Activated gamma-delta T cell treated with Interleukin-2 at 50 U/mL for 16 hours (primary cell): ENCODE measurements around the gene CMTM7.
"Not testable (repeated sequence)": the region's sequence is repeated elsewhere in the genome, so short reads cannot be mapped to it uniquely, and the experiment has no call there.

Source experiments
- DNase-seq: peaks from one replicate; pipeline ENCODE4 v3.0.0-alpha.2; 2020

Gene CMTM7

DNA sequence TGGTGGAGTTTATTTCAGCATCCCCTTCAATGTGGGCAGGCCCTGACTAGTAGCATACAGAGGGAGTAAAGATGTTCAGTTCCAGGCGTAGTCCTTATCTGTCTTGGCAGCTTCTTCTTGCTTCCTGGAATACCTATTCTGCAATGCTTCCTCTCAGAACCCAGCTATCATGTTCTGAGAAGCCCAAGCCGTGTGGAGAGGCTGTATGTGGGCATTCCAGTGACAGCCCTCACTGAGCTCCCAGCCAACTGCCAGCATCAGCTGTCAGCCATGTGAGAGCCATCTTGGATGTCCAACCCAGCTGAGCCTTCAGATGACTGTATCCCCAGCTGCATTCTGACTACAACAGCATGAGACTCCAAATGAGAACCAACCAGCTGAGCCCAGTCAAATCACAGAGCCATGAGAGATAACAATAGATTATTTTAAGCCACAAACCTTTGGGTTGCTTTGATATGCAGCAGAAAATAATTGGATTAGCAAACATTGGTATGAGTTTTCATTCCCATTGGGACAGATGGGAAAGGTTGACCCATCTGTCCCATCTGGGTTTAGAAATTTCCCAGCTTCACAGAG lies 8.4 kb upstream of the CMTM7 start:
- DNase-seq = no peak

DNA sequence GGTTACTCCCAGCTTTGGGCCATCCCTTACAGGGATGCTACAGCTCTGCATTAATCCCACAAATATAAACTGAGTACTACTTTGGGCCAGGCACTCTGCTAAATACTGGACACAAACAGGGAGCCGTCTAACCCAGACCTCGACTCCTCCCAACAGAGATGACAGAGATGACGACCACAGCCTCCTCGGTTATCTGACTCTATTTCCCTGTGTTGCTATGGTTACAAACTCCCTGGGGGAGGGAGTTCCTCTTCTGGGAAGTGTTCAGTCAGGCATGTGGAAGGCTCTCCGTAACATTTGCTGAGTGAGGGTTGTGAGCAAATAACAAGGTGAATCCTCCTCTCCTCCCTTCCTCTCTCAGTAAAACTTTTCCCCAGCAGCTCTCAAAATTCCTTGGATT lies 6.7 kb upstream of the CMTM7 start:
- DNase-seq = no peak

DNA sequence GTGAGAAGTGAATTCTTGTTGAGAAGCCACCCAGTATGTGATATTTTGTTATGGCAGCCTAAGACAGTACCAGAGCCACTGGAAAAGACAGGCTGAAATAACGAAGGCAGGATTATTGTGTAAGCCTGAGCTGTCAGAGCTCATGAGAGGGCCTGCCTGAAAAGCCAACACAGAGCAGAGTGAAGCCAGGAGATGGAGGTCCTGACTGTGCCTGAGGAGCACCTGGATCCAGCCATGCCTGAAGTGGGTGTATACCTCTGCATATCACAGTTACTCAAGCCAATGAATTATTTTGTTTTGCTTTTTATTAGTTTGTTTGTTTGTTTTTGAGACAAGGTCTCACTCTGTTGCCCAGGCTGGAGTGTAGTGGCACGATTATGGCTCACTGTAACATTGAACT lies 4.1 kb upstream of the CMTM7 start:
- DNase-seq = no peak

DNA sequence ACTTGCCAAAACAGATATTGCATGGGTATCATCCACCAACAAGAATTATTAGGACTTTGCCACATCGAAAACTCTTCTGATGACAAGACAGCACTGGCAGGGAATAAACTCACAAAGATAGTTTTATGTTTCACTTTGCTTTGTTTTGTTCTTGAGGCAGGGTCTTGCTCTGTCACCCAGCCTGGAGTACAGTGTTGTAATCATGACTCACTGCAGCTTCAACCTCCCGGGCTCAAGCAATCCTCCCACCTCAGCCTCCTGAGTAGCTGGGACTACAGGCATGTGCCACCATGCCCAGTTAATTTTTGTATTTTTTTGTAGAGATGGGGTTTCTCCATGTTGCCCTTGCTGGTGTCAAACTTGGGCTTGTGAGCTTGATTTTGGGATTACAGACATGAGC lies 2.1 kb upstream of the CMTM7 start:
- not testable (repeated sequence) for DNase-seq

DNA sequence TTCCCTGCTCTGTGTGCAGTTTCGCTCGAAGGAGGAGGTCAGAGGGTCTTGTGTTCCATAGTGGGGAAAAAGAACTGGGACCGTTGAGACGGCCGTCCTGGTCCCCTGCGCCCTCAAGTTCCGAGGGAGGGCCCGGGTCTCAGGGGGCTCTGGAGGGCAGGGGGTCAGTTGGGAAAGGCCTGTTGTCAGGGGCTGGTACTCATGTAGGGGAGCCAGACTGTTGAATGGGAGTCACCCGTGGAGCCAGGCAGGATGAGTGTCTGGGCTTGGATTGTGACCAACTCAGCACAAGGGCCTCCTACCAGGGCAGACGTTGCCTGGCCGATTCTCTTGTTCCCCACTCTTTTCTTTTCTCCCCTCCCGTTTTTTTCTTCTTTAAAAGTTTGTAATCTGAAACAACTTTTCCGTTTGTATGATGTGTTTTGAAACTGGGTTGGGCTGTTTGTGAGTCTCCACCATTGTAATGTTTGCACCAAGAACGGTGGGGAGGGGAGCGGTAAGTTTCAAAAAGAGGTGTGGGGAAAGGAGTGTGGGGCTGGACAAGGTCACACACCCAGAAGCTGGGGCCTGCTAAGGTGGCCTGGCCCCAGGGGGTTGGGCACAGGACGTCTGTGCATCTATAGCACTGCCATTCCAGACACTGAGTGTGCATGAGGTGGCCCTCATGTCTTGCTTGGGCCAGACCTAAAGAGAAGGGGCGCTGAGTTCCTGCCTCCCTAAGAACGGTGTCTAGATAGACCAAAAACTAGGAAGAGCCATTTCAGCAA lies 1.1 kb downstream of the CMTM7 start:
- no peak for DNase-seq

GRCh38 chr3:32395496-32395895 lies 3.8 kb downstream of the CMTM7 start:
- DNase-seq = no peak

GRCh38 chr3:32397941-32398340 lies 6.3 kb downstream of the CMTM7 start:
- DNase-seq = no peak

- DNase-seq = no peak
Observed at GRCh38 chr3:32398531-32398930, 6.9 kb downstream of the CMTM7 start.

DNA sequence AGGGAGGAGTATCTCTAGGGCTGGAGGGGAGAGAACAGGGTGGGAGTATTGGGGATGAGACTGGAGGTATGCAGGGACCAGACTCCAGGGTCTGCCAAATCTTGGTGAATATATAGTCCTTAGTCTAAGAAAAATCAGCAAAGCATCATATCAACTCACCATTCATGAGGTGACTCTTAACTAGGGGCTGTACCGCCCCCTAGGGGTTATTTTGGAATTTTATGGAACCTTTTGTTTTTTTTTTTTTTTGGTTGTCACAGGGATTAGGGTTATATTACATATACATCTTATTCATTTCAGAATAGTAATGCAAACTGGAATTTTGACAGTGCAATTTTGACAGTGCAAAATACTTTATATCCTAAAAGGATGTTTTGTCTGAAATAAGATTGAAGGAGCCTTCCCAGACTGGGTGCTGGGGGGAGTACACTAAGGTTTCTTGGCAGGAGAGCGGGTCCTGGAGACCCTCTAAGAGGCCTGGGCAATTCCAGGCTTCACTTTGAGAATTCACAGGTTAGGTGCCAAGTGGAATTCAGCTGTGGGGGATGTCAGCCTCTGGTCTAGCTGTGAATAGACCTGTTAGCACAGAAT lies 7.5 kb downstream of the CMTM7 start:
- DNase-seq = peak; percentile 47

GRCh38 chr3:32401126-32401525 lies 9.5 kb downstream of the CMTM7 start:
- DNase-seq = no peak

GRCh38 chr3:32401556-32402081 lies 10.0 kb downstream of the CMTM7 start:
- peak; percentile 61 for DNase-seq

DNA sequence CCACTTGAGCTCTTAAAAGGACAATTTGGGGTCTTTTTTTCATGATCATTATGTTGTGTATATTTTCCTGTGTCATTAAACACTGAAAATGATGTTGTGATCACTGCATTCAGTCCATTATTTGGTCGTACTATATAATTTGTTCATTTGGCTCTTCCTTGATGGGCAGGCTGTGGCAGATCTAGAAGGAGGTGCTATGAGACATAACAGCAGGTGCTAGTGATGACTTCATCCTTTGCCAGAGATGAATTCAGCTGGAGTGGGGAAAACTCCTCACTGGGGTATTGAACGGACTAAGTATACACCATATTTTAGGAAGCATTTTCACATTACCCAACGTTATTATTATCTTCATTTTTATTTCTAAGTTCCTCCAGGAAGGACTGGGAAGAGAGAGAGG lies 12.0 kb downstream of the CMTM7 start:
- DNase-seq = no peak

DNA sequence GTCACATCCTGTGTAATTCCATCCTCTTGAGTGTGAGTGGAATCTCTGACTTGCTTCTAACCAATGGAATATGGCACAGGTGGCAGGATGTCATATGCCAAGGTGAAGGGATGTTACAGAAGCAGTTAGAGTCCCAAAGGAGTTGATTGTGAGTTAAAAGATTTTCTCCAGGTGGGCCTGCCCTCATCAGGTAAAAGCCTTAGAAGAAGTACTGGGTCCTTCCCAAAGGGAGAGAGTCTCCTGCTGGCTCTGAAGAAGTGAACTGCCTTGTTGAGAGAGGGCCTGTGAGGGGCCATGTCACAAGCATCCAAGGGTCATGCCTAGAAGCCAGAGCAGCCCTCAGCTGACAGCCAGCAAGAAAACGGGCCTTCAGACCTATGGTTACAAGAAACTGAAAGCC lies 13.1 kb downstream of the CMTM7 start:
- DNase-seq = no peak

- DNase-seq = no peak
Observed at GRCh38 chr3:32405155-32405554, 13.5 kb downstream of the CMTM7 start.

DNA sequence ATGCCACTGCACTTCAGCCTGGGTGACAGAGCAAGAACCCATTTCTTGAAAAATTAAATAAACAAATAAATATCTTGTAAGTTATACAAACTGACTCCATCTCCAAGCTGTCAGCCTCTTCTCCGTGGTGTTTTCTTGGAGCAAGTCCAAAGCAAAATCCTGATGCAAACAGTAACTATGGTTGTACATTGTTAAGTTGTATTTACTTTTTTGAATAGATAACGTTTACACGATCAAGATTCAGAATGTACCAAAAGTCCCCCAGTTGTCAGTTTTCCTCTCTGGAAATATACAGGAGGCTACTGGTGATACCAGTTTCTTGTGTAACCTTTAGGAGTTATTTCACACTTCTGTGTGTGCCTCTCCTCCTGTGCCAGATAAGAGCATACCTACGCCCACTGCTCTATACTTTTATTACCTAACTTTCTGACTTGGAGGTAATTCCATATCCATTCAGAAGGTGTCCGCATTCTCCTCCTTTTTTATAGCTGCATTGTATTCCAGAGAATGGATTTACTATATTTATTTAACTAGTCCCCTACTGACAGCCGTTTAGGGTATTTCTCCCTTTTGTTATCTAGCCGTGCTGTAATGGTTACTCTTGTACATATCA lies 14.2 kb downstream of the CMTM7 start:
- DNase-seq = no peak

GRCh38 chr3:32406486-32407408 lies 15.1 kb downstream of the CMTM7 start:
- DNase-seq = no peak

DNA sequence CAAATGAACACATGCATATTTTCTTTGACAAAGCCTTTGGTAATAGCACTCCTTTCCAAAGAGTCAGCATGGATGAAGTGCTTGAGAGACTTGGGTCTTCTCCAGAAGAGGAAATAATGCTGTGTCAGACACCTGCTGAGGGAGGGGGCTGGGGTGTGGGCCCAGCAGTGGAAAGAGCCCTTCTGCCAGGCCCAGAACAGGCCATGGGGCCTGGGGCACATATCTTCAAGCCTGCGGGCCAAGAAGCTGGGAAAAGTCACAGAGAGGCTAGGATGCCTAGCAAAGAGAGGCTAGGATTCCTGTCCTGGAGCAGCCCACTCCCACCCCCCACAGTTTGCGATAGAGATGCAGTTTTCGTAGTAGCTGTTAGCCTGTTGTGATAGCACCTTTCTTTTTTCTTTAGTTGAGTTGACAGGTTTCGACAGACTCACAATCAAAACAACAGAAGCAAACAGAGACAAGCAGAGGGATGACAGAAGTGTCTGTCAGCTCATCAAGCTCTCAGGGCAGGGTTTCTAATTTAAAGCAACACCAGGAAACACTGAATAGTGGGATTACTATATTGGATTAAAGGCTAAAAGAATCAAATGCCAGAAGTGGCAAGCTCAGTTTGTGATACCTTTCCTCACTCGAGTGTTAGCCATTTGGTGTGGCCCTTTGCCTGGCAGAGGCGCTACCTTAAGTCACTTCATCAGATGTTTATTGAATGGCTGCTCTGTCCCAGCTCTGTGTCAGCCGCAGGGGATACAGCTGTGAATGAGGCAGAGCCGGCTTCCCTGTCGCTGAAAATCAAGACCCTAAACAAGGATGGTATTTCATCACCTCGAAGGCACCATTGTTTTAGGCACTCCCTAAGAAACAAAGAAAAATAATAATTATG lies 19.0 kb downstream of the CMTM7 start:
- no peak for DNase-seq

- DNase-seq = no peak
Observed at GRCh38 chr3:32411442-32411841, 19.8 kb downstream of the CMTM7 start.

DNA sequence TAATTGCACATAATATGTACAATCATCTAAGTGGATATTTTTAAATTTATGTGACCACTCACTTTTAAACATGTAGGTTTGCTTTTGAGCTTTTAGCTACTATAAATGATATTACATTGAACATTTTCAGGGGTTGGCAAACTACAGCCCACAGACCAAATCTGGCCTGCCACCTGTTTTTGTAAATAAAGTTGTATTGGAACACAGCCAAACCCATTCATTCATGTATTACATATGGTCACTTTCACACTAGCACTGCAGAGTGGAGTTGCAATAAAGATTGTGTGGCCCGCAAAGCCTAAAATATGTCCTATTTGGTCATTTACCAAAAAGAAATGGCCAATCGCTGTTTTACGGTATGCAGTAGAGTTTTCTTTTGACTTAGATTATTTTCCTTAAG lies 21.2 kb downstream of the CMTM7 start:
- no peak for DNase-seq

DNA sequence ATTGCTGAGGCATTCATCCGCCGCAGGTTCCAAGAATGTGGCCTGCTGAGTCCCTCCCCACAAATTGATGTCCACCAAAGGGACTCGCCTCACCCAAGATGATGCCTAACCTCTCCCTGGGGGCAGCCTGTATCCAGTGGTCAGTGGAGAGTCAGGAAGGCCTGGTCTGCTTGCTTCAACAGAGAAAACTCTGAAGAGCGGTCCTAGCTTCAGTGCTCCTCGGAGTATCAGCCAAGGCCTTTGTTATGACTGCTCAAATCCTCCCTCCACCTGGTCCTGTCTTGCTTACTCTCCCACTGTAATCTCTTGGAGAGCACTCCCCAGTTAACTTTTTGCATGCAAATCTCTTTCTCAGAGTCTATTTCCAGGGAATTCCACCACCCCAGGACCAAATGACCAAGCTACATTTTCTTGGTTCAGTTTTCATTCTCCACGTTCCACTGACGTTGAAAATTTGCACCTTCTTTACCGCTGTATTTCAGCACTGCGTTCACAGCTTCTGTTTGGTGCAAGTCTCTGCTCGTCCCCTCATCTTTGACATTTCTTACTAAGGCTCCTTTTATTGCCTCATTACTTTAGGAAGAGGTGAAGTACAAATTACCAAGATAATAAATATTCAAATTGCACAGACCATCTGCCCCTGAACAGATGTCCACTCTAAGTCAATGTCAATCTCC lies 22.3 kb downstream of the CMTM7 start:
- no peak for DNase-seq
